ENCODE data around the gene OR11G2.

DNA sequence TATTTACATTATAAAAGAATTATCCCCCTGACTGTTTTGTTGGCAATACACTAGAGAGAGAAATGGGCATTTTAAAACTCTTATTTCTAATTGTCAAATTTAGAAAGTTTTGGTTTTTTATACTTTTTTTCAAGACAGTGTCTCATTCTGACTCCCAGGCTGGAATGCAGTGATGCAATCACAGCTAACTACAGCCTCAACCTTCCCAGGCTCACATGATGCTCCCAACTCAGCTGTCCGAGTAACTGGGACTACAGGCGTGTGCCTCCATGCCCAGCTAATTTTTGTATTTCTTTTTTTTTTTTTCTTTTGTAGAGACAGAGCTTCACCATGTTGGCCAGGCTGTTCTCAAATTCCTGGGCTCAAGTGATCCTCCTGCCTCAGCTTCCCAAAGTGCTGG lies 24.5 kb downstream of the OR11G2 start:
- TF ChIP-seq CTCF (IDR thresholded peaks at IDR 0.05) (no peak), POLR2A (IDR thresholded peaks at IDR 0.05) (no peak), POLR2AphosphoS5 (IDR thresholded peaks at IDR 0.05) (no peak), EP300 (IDR thresholded peaks at IDR 0.05) (no peak)

All from stomach (tissue), 4 donors.